Measurements from ENCODE around the gene SLC39A9. TPM values are rescaled to one million over a fixed set of nuclear protein-coding genes. Genes with fewer than 3 reads are reported as not detected.

SLC39A9 gene
- total RNA-seq, 4 donors from 2014 or later = 37.6 to 46.3 (median 42.3) TPM

- H3K36me3 ChIP-seq = no peaks in the 10 kb centered on the region
- H3K27ac ChIP-seq (replicated peaks in 1 of 4) = no peak overlapping the region
- peaks cover 0 to 50% (median 9%) of the 10 kb centered on the region in 4 donors for H3K27me3 ChIP-seq
- peaks cover 11 to 16% (median 14%) of the 10 kb centered on the region in 4 donors for H3K4me1 ChIP-seq
- 91% methylated on average over 5 of the region's 5 CpGs for WGBS
- no peak for DNase-seq (ENCODE audit: extremely low spot score)
- no peaks in the 10 kb centered on the region for H3K9me3 ChIP-seq
- no peak overlapping the region for H3K4me3 ChIP-seq
- TF ChIP-seq POLR2A (IDR thresholded peaks at IDR 0.05; ENCODE audit: low read depth) = no peak
- intact Hi-C loops (cut with DNase I) = no loop called here
Measured at GRCh38 chr14:69479696-69480095, 81.2 kb downstream of the SLC39A9 start.

- no peaks in the 10 kb centered on the region for H3K36me3 ChIP-seq
- WGBS = 91% methylated on average over 5 of the region's 5 CpGs
- intact Hi-C loops (cut with DNase I) = no loop called here
- H3K27ac ChIP-seq (replicated peaks in 1 of 4) = no peak overlapping the region
- H3K27me3 ChIP-seq = peaks cover 0 to 54% (median 14%) of the 10 kb centered on the region in 4 donors
- TF ChIP-seq CTCF (IDR thresholded peaks at IDR 0.05) (no peak), POLR2A (IDR thresholded peaks at IDR 0.05; ENCODE audit: low read depth) (no peak), POLR2AphosphoS5 (IDR thresholded peaks at IDR 0.05) (no peak), EP300 (IDR thresholded peaks at IDR 0.05) (no peak)
- no peak overlapping the region for H3K4me3 ChIP-seq
- H3K9me3 ChIP-seq = no peaks in the 10 kb centered on the region
- no peak for DNase-seq (ENCODE audit: extremely low spot score)
- H3K4me1 ChIP-seq = peaks cover 14 to 20% (median 18%) of the 10 kb centered on the region in 4 donors
Measured at GRCh38 chr14:69480136-69480535, 81.6 kb downstream of the SLC39A9 start.

GRCh38 chr14:69481815-69482568, 83.5 kb downstream of the SLC39A9 start:
- TF ChIP-seq POLR2AphosphoS5 (IDR thresholded peaks at IDR 0.05) = no peak
- no peak for TF ChIP-seq CTCF (IDR thresholded peaks at IDR 0.05)
- TF ChIP-seq POLR2A (IDR thresholded peaks at IDR 0.05; ENCODE audit: low read depth) = no peak
- TF ChIP-seq EP300 (IDR thresholded peaks at IDR 0.05) = no peak
- intact Hi-C loops (cut with DNase I) = no loop called here
- H3K4me1 ChIP-seq = peaks cover 14 to 21% (median 20%) of the 10 kb centered on the region in 4 donors
- no peak overlapping the region for H3K27ac ChIP-seq (replicated peaks in 1 of 4)
- WGBS = 82% methylated on average over 5 of the region's 5 CpGs
- no peaks in the 10 kb centered on the region for H3K9me3 ChIP-seq
- peaks cover 0 to 73% (median 26%) of the 10 kb centered on the region in 4 donors for H3K27me3 ChIP-seq
- no peaks in the 10 kb centered on the region for H3K36me3 ChIP-seq
- H3K4me3 ChIP-seq = no peak overlapping the region
- DNase-seq (ENCODE audit: extremely low spot score) = no peak

- Histone ChIP-seq H3K27ac (replicated peaks in 1 of 4) (no peak overlapping the region), H3K9me3 (no peaks in the 10 kb centered on the region), H3K4me1 (peaks cover 14 to 21% (median 20%) of the 10 kb centered on the region in 4 donors), H3K27me3 (peaks cover 0 to 83% (median 29%) of the 10 kb centered on the region in 4 donors), H3K36me3 (no peaks in the 10 kb centered on the region), H3K4me3 (peak overlapping the region; percentile 43 to 50 (median 48))
- intact Hi-C loops (cut with DNase I) = no loop called here
- no peak for DNase-seq (ENCODE audit: extremely low spot score)
- 16% methylated on average over 18 of the region's 54 CpGs for WGBS
- TF ChIP-seq POLR2A (IDR thresholded peaks at IDR 0.05; ENCODE audit: low read depth) = no peak
- no peak for TF ChIP-seq EP300 (IDR thresholded peaks at IDR 0.05)
- no peak for TF ChIP-seq POLR2AphosphoS5 (IDR thresholded peaks at IDR 0.05)
- TF ChIP-seq CTCF (IDR thresholded peaks at IDR 0.05) = no peak
Measured at GRCh38 chr14:69483765-69484443, 85.4 kb downstream of the SLC39A9 start.
